GM20431 (cell line): ENCODE results near the gene EFCAB6.

ENCODE experiments used
- in situ Hi-C: fragments of 300-500 bp; cut with MseI, MboI; formaldehyde crosslinking; loops from one replicate; pipeline ENCODE4 v1.15.0; 2020; ENCODE audit warnings: low sequenced_read_pairs; ENCODE audit not compliant: unreplicated experiment

EFCAB6 gene

GRCh38 chr22:43819931-43820640, 8.0 kb upstream of the EFCAB6 start:
- in situ Hi-C loops = no loop called here

- in situ Hi-C loops = no loop called here
These were observed 7.4 kb upstream of the EFCAB6 start for GRCh38 chr22:43819421-43819921.

GRCh38 chr22:43818981-43819380, 6.9 kb upstream of the EFCAB6 start:
- in situ Hi-C loops = no loop called here

GRCh38 chr22:43817402-43817801, 5.3 kb upstream of the EFCAB6 start:
- in situ Hi-C loops = no loop called here

- in situ Hi-C loops = no loop called here
These were observed 2.2 kb upstream of the EFCAB6 start for GRCh38 chr22:43814264-43814663.

- in situ Hi-C loops = no loop called here
These were observed 785 bp upstream of the EFCAB6 start for GRCh38 chr22:43812890-43813289.

GRCh38 chr22:43811777-43812148, 342 bp downstream of the EFCAB6 start:
- in situ Hi-C loops = no loop called here

GRCh38 chr22:43802897-43803495, 9.1 kb downstream of the EFCAB6 start:
- in situ Hi-C loops = no loop called here

GRCh38 chr22:43800970-43801369, 11.1 kb downstream of the EFCAB6 start:
- in situ Hi-C loops = no loop called here

GRCh38 chr22:43798492-43798891, 13.6 kb downstream of the EFCAB6 start:
- in situ Hi-C loops = no loop called here

GRCh38 chr22:43796567-43796966, 15.5 kb downstream of the EFCAB6 start:
- in situ Hi-C loops = no loop called here

- in situ Hi-C loops = no loop called here
These were observed 16.8 kb downstream of the EFCAB6 start for GRCh38 chr22:43795320-43795719.

GRCh38 chr22:43792905-43793304, 19.2 kb downstream of the EFCAB6 start:
- in situ Hi-C loops = no loop called here

GRCh38 chr22:43789452-43789851, 22.7 kb downstream of the EFCAB6 start:
- in situ Hi-C loops = no loop called here

- in situ Hi-C loops = no loop called here
These were observed 28.3 kb downstream of the EFCAB6 start for GRCh38 chr22:43783777-43784176.

GRCh38 chr22:43782448-43782847, 29.7 kb downstream of the EFCAB6 start:
- in situ Hi-C loops = no loop called here

GRCh38 chr22:43777286-43777685, 34.8 kb downstream of the EFCAB6 start:
- in situ Hi-C loops = no loop called here

- in situ Hi-C loops = no loop called here
These were observed 35.9 kb downstream of the EFCAB6 start for GRCh38 chr22:43776081-43776670.

- in situ Hi-C loops = no loop called here
These were observed 37.7 kb downstream of the EFCAB6 start for GRCh38 chr22:43774318-43774915.

- in situ Hi-C loops = no loop called here
These were observed 39.3 kb downstream of the EFCAB6 start for GRCh38 chr22:43772831-43773230.

GRCh38 chr22:43755452-43755851, 56.7 kb downstream of the EFCAB6 start:
- in situ Hi-C loops = no loop called here
